Measurements from ENCODE around the gene PCDH19. TPM values are rescaled to one million over a fixed set of nuclear protein-coding genes. Genes with fewer than 3 reads are reported as not detected.

Gene PCDH19
- total RNA-seq, 4 donors from 2014 or later: 2.0 to 5.2 (median 3.4) TPM

DNA sequence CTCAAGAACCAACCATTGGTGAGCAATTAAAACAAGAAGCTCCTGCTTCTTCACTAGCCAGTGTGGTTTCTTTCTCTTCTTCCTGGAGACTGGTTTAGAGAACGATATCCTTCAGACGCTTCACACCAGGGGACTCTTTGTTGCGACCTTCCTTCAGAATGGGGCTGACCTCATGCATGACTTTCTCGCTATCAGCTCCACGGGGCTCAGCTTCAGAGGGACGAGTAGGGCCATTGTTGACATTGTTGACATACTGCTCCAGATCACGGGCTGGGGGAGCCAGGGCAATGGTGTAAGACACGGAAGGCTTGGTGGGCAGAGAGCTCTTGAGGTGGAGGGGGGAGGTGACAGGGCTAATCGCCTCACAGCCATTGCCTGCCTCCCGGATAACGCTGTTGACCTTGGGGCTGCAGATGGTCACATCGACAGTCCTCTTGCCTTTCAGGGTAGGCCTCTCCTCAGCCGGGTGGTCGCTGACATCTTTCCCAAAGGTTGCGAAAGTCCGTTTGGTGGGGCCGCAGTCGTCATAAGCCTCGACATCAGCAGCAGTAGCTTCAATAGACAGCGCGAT lies 113.8 kb downstream of the PCDH19 start:
- TF ChIP-seq, protein P1, sequence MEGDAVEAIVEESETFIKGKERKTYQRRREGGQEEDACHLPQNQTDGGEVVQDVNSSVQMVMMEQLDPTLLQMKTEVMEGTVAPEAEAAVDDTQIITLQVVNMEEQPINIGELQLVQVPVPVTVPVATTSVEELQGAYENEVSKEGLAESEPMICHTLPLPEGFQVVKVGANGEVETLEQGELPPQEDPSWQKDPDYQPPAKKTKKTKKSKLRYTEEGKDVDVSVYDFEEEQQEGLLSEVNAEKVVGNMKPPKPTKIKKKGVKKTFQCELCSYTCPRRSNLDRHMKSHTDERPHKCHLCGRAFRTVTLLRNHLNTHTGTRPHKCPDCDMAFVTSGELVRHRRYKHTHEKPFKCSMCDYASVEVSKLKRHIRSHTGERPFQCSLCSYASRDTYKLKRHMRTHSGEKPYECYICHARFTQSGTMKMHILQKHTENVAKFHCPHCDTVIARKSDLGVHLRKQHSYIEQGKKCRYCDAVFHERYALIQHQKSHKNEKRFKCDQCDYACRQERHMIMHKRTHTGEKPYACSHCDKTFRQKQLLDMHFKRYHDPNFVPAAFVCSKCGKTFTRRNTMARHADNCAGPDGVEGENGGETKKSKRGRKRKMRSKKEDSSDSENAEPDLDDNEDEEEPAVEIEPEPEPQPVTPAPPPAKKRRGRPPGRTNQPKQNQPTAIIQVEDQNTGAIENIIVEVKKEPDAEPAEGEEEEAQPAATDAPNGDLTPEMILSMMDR (IDR thresholded peaks at IDR 0.05): no peak
- no peak for TF ChIP-seq POLR2A (IDR thresholded peaks at IDR 0.05)
- Histone ChIP-seq H3K36me3 (no peaks in the 10 kb centered on the region), H3K27me3 (no peaks in the 10 kb centered on the region), H3K4me3 (no peak overlapping the region), H3K4me1 (no peaks in the 10 kb centered on the region), H3K27ac (no peak overlapping the region), H3K9me3 (no peaks in the 10 kb centered on the region)
- intact Hi-C loops (cut with DNase I; ENCODE audit: low total_unique reads): no loop called here
- no peak for DNase-seq

DNA sequence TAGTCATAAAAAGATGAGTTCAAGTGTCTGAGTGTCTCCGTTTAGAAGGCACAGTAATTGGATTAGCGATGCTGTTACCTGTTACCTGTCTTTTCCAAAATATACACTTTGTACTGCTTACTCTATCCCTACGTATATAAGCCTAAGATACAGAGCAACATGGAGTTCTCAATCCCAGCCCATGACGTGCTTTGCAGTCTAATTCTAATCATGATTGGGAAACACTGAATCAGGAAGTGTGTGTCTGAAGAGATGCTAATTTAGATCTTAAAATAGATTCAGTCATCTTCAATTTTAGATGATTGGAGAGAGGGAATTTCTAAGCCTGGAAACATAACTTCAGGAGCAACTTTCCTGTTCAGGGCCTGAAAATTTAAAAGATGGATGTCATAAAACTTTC lies 115.1 kb downstream of the PCDH19 start:
- no peak for DNase-seq
- intact Hi-C loops (cut with DNase I; ENCODE audit: low total_unique reads): no loop called here
- TF ChIP-seq, protein P1 (IDR thresholded peaks at IDR 0.05): no peak

GRCh38 chrX:100289066-100289558 lies 121.0 kb downstream of the PCDH19 start:
- Histone ChIP-seq H3K27ac (no peak overlapping the region), H3K4me3 (no peak overlapping the region), H3K4me1 (no peaks in the 10 kb centered on the region), H3K36me3 (no peaks in the 10 kb centered on the region), H3K9me3 (no peaks in the 10 kb centered on the region), H3K27me3 (no peaks in the 10 kb centered on the region)
- DNase-seq: no peak
- intact Hi-C loops (cut with DNase I; ENCODE audit: low total_unique reads): no loop called here
- TF ChIP-seq, protein P1 (IDR thresholded peaks at IDR 0.05): no peak
- no peak for TF ChIP-seq POLR2A (IDR thresholded peaks at IDR 0.05)

More for the DNA sequence above, 115.1 kb downstream of the PCDH19 start:
- Histone ChIP-seq H3K4me3 (no peak overlapping the region), H3K9me3 (no peaks in the 10 kb centered on the region), H3K27me3 (no peaks in the 10 kb centered on the region), H3K36me3 (no peaks in the 10 kb centered on the region), H3K27ac (no peak overlapping the region), H3K4me1 (no peaks in the 10 kb centered on the region)

- TF ChIP-seq, protein P1 (IDR thresholded peaks at IDR 0.05): no peak
- TF ChIP-seq POLR2A (IDR thresholded peaks at IDR 0.05): no peak
- no peak for DNase-seq
- intact Hi-C loops (cut with DNase I; ENCODE audit: low total_unique reads): no loop called here
These were observed 132.8 kb downstream of the PCDH19 start for GRCh38 chrX:100277231-100277630.

GRCh38 chrX:100274916-100275315 lies 135.2 kb downstream of the PCDH19 start:
- DNase-seq: no peak
- H3K27me3 ChIP-seq: no peaks in the 10 kb centered on the region
- no peak overlapping the region for H3K27ac ChIP-seq
- H3K36me3 ChIP-seq: no peaks in the 10 kb centered on the region
- H3K9me3 ChIP-seq: no peaks in the 10 kb centered on the region
- intact Hi-C loops (cut with DNase I; ENCODE audit: low total_unique reads): no loop called here
- H3K4me1 ChIP-seq: no peaks in the 10 kb centered on the region
- no peak overlapping the region for H3K4me3 ChIP-seq
- TF ChIP-seq POLR2A (IDR thresholded peaks at IDR 0.05): no peak
- TF ChIP-seq, protein P1 (IDR thresholded peaks at IDR 0.05): no peak

More at GRCh38 chrX:100277231-100277630, 132.8 kb downstream of the PCDH19 start:
- Histone ChIP-seq H3K4me1 (no peaks in the 10 kb centered on the region), H3K27ac (no peak overlapping the region), H3K36me3 (no peaks in the 10 kb centered on the region), H3K4me3 (no peak overlapping the region), H3K27me3 (no peaks in the 10 kb centered on the region), H3K9me3 (no peaks in the 10 kb centered on the region)

Data from uterus (tissue), 4 donors.